Measurements from ENCODE around the gene EN2.
"Not testable (repeated sequence)": the region's sequence is repeated elsewhere in the genome, so short reads cannot be mapped to it uniquely, and the experiment has no call there.

EN2 gene

DNA sequence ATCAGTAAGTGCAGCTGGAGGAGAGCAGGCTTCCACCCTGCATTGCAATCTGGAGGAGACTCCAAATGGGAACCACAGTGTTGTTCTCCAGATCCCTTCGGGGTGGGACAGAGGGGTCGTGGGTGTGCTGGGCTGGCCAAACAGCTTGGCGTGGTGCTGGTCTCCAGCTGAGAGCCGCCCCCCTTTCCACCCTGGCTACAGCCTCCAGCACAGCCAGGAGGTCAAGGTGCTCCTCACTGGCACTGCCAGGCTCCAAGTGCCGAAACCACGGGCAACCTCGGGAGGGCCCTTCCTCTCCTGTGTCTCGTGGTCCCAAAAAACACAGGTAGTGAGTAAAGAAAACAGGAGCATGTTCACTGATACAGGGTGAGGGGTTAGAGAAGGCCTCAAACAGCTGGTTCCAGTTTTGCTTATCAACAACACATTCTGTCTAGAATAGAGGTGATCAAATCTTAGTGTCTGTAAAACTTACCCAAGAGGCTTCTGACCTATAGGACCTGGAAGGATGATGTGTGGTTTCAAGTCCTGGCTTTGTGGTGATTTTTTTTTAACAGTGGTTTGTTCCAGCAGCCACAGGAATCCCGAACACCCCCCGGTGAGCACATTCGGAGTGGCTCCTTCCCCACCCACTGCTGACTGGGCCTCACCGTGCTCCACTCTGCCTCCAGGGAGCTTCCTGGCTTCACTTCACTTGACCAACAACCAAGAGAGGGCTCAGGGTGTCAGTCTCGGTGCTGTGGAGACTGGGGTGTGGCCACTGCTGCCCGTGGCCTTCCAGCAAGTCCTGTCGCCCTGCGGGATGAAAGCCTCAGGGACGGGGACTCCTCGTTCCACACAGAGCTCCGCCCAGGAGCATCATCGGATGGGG lies 31.2 kb upstream of the EN2 start:
- DNase-seq: no peak

- DNase-seq: no peak
These were observed 30.4 kb upstream of the EN2 start for GRCh38 chr7:155427411-155428038.

DNA sequence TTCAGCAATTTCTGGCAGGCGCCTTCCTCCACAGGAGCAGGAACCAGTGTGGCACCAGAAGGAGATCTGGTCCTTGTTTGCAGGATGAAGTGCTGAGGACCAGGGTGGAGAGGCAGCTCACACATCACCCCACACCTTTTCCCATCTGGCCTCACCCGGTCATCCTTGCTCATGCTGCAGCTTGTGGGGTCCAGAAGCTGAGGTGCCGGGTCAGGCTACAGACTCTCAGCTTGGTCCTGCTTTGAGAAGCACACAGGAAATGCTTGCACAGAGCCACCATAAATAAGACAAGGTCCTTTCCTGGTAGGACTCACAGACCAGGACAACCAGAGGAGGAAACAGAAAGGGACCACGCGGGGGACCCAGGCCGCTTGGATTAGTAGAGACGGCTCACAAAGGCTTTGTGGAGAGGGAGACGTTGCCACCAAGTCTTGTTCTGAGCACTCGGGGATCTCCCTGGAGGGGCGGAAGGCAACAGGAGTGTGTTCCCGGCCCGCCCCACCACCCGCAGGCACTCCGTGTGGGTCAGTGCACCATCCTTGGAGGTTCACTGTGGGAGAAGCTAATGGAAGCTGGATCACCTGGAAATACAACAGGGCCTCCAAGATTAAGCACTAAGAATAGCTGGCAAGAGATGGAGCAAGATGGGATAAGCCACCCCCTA lies 29.6 kb upstream of the EN2 start:
- no peak for DNase-seq

DNA sequence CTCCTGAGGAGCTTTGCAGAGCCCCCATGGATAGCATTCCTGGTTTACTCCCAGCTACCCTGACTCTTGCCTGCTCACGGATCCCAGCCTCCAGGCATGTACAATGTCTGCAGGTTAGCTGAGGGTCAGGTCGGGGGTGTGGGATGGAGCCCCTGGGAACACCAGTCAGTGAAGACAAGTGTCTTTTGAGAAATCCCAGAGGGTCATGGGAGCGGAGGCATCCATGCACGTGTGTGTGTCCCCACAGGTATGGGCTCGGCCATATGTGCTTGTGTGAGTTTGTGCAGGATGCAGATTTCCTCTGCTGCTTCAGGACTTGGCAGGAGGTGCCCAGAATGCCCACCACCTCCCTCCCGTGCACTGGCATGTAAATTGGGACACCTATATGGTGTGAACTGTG lies 28.3 kb upstream of the EN2 start:
- no peak for DNase-seq

DNA sequence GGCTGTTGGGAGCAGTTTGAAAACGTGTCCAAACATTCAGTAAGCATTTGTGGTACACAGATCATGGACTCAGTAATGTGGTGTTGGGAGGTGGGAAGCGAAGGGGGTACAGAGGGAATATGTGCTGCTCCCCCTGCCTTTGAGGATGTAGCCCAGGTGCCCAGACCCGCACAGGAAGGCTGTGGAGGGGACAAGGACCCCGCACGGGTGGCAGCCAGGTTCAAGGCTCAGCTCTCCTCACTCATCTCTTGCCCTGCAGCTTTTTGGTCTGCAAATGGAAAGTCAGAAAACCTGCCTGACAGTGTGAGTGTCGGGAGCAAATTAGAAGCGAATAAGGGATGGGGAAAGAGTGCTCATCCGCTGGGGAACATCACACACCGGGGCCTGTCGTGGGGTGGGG lies 27.3 kb upstream of the EN2 start:
- DNase-seq: no peak

DNA sequence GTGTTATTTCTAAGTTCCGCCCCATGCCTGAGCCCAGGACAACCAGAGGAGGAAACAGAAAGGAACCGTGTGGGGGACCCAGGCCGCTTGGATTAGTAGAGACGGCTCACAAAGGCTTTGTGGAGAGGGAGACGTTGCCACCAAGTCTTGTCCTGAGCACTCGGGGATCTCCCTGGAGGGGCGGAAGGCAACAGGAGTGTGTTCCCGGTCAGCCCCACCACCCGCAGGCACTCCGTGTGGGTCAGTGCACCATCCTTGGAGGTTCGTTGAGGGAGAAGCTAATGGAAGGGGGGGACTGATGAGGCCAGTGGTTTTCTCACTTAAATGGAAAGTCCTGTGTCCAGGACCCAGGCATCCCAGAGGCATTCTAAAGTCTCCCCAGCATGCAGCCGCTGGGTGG lies 26.7 kb upstream of the EN2 start:
- no peak for DNase-seq

DNA sequence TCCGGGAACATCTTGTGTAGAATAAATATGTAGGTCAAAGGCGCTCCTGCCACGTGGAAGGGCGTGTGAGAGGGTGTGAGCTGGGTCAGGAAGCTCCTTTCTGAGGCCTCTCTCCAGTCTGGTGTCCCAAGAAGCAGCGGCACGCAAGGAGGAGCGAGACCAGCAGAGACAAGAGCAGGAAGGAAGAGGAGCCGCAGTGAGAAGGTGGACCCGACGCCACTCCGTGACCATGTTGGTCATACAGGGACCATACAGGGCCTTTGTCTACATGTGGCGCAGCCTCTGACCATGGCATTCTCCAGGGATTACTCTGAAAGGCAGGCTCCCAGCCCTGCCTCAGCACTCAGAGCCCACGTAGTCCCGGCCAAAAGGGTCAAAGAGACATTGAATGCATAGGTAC lies 26.2 kb upstream of the EN2 start:
- DNase-seq: no peak

DNA sequence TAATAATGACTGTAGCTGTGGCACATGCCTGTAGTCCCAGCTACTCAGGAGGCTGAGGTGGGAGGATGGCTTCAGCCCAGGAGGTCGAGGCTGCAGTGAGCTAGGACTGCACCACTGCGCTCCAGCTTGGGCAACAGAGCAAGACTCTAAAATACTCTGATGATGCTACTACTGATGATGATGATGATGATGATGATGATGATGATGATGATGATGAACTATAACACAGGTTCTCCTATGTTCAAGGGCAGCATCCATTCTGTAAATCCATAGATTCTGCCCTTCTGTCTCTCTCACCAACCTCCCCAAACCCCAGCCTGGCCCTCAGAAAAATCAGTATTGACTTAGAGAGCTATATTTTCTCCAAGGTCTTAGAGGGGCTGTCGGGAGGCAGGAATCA lies 22.8 kb upstream of the EN2 start:
- DNase-seq: no peak

DNA sequence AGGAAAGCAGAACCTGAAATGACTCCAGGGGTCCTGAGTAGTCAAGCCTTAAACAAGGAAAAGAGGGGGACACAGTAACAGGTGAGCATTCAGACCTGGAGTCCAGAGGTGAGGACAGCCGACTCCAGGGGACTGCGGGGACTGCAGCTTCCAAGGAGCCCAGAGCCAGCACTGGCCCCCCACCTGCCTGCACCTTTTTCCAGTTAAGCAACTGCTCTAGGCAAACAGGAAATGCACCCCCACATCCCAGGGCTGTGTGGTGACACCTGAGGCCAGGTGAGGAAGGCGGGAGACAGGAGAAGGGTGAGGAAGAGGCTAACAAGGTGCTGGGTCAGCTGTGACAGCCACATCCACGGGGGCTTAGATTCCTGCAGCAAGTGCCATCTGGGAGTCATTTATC lies 20.1 kb upstream of the EN2 start:
- DNase-seq: no peak

DNA sequence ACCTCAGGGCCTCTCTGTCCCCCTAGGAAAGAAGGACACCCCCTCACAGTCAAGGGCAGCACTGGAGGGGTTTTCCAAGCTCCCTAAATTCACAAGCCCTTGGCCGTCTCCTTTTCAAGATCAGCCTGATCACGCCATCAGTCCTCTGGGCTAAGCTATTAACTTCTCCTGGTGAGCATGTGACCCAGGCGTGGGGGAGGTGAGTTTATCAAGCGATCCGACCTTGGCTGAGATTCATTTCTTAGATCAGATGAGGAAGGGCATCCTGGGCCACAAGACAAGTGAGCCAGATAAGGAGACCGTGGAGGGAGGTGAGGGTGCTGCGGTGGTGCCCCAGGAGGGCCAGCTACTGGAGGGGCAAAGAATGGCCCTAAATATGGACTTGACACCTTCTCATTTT lies 19.2 kb upstream of the EN2 start:
- DNase-seq: no peak

GRCh38 chr7:155439311-155440017 lies 18.5 kb upstream of the EN2 start:
- DNase-seq: no peak

GRCh38 chr7:155440018-155440410 lies 17.9 kb upstream of the EN2 start:
- DNase-seq: no peak

DNA sequence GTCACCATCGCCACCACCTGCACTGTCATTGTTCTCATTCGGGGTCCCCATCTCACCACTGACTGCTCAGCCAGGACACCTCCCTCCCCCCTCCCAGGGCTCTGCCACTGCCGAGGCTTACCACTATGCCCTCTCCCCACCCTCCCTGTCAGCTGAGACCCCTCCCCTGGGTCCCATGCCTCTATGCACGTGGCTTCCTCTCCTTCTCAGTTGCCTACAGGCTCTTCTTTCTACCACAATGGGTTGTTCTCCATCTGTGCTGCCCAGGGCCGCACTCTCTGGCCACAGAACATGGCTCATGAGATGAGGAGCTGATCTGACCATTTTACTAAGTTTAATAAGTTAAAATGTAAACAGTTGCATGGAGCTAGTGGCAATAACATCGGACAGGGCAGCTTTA lies 16.1 kb upstream of the EN2 start:
- no peak for DNase-seq

GRCh38 chr7:155444746-155445145 lies 13.2 kb upstream of the EN2 start:
- no peak for DNase-seq

GRCh38 chr7:155445606-155446005 lies 12.3 kb upstream of the EN2 start:
- DNase-seq: not testable (repeated sequence)

DNA sequence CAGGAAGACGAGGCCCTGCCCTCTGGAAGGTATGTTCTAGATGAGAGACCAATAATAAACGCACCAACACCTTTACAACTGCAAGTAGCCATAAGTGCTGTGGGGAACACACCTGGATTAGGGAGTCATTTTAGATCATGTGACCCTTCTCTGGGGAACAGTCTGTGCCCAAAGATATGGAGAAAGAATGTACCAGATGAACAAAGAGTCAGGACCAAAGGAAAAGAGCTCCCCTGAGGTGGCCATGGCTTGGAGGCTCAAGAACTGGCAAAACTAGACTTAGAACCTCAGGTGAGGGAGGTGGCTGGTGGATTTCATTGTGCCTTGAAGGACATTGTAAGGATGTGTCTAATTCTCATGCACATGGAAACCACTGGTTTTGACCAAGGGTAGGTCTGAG lies 10.3 kb upstream of the EN2 start:
- DNase-seq: no peak

- DNase-seq: no peak
These were observed 9.3 kb upstream of the EN2 start for GRCh38 chr7:155448632-155449007.

GRCh38 chr7:155449008-155449868 lies 8.7 kb upstream of the EN2 start:
- DNase-seq: no peak

GRCh38 chr7:155449869-155450557 lies 7.9 kb upstream of the EN2 start:
- DNase-seq: no peak

- DNase-seq: no peak
These were observed 7.4 kb upstream of the EN2 start for GRCh38 chr7:155450558-155450969.

- DNase-seq: no peak
These were observed 6.7 kb upstream of the EN2 start for GRCh38 chr7:155450970-155451801.
